GM10266 (cell line): ENCODE results near the gene RAB11FIP4.

Experiments
- DNase-seq: peaks from one replicate; pipeline ENCODE4 v3.0.0; 2012; ENCODE audit errors: extremely low spot score
- TF ChIP-seq, protein P1 (sequence below): IDR thresholded peaks from 2 replicates; pipeline ENCODE4 v1.5.1; 2012; ENCODE audit warnings: mild to moderate bottlenecking, low read depth; ENCODE audit not compliant: control insufficient read depth, insufficient read depth; ENCODE audit errors: missing control alignments

The RAB11FIP4 gene

GRCh38 chr17:31489295-31490018, 98.0 kb downstream of the RAB11FIP4 start:
- TF ChIP-seq, protein P1, sequence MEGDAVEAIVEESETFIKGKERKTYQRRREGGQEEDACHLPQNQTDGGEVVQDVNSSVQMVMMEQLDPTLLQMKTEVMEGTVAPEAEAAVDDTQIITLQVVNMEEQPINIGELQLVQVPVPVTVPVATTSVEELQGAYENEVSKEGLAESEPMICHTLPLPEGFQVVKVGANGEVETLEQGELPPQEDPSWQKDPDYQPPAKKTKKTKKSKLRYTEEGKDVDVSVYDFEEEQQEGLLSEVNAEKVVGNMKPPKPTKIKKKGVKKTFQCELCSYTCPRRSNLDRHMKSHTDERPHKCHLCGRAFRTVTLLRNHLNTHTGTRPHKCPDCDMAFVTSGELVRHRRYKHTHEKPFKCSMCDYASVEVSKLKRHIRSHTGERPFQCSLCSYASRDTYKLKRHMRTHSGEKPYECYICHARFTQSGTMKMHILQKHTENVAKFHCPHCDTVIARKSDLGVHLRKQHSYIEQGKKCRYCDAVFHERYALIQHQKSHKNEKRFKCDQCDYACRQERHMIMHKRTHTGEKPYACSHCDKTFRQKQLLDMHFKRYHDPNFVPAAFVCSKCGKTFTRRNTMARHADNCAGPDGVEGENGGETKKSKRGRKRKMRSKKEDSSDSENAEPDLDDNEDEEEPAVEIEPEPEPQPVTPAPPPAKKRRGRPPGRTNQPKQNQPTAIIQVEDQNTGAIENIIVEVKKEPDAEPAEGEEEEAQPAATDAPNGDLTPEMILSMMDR, result no peak
- DNase-seq, result no peak

DNA sequence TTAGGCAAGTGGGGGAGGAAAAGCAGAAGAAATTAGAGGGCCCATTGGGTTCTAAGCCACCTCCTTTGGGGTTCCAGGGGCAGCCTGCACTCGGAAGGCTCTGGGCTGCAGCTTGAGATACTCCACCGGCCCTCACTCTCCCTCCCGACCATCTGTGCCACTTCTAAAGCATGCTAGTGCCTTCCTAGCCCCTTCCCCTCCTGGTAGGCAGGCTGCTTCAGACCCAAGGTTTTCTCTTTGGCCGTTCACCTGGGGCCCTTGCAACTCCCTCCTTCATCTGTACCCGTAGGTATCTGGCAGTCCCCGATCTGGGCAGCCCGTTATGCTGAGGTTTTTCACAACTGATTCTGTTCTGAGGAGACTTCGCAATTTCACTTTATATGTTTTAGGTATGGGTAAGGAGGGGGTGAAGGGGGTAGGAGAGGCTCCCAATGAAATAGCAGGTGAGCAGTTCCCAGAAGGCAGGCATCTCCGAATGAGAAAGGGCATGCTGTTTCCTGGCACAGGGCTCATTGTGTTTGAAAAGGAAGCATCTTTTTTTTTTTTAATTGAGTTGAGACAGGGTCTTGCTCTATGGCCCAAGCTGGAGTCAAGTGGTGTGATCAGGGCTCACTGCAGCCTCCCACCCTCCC, 98.7 kb downstream of the RAB11FIP4 start:
- TF ChIP-seq, protein P1, result no peak
- DNase-seq, result no peak

DNA sequence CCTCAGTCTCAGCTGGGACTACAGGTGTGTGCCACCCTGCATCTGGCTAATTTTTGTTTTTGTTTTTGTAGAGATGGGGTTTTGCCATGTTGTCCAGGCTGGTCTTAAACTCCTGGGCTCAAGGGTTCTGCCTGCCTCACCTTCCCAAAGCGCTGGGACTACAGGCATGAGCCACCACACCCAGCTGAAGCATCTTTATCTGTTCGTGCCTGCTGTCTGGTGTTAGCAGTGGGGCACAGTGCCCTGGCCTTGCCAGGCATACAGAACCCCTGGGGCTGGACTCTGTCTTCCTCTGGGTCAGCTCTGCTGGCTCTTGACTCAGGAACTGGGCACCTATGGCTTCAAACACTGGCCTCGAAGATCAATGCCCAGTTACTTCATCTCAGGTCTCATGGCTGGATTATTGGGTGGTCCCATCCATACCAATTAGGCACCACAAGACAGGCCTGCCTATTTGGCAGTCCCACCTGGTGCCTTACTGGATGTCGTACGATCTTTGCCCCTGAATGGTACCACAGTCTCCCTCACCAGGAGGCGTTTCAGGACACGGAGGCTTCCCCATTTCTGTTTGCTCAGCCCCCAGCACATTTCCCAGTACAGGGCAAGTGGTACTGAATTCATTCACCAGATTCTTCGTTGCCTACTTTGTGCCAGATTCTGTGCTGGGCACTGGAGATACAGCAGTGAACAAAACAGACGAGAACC, 99.3 kb downstream of the RAB11FIP4 start:
- TF ChIP-seq, protein P1, result no peak
- DNase-seq, result no peak

GRCh38 chr17:31491376-31492131, 100.1 kb downstream of the RAB11FIP4 start:
- TF ChIP-seq, protein P1, result no peak
- peak; percentile 70 for DNase-seq

GRCh38 chr17:31492206-31492605, 100.7 kb downstream of the RAB11FIP4 start:
- DNase-seq, result no peak
- TF ChIP-seq, protein P1, result no peak

DNA sequence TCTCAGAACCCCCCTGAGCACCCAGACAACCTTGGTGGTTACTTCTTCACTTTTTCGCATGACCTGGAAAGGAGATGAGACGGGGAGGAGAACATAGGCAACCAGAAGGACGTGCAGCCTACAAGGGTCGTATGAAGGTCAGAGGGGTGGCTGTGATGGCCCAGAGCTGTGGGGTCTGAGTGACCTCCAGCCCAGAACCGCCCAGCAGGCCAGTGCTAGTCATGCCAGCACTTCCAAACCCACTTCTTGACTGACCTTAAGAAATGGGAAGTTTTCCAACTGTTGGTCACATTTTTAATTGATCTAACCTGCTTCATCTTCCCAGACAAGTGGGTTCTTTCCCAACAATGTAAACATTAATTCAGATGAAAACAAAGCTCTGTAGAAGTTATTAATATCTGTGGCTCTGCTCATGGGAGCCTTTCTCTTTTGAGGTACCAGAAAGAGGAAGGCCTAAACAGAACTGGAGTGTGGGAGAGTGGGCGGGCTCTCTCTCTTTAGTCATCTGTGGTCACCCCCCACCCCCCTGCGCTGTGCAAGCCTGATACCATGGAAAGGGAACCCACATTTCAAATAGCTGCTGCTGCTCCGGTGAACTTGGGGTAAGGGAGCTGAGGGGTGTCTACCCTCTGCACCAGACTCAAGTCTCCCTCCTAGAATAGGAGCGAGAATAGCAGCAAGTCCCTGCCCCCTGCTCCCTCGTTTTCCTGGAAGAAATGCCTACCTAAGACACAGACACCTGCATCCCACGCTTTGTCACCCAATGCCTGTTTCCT, 101.6 kb downstream of the RAB11FIP4 start:
- TF ChIP-seq, protein P1, result no peak
- DNase-seq, result peak; percentile 85
